NCI-H1417 treated with DMSO at 0.1 percent for 48 hours (cell line): ENCODE data around the gene PDGFRB.

Source experiments
- DNase-seq: peaks from one replicate; lab custom pipeline; 2025; lab: John Stamatoyannopoulos, UW

PDGFRB gene

GRCh38 chr5:150130493-150130922, 25.1 kb downstream of the PDGFRB start:
- DNase-seq, result no peak

DNA sequence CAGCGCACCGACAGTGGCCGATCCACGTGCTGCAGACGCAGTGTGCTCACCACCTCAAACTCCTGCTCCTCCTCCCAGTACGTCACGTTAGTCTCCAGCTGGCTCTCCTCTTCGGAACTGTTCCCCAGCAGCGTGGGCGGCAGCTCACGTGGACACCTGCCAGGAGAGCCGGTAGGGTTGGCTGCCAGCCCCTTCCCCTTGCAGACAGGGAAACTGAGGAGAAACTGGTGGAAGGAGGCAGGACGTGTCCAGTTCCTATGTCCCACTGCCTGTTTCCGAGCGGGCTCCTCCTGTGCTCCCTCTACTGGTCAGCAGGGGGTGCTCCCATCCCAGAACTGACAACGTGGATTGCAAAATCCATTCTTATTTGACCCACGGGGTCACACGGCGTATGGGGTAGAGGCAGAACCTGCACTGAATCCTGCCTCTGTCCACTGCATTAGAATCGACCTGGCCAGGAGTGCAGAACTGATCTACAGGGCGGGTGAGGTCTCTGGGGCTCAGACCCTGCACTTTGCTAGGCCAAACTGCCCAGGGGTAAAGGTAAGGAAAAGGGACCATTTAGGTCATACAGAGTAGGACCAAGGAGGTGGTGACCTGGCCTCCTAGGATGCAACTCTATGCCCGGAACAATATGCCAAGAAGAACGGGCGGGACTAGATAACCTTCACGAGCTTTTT, 25.7 kb downstream of the PDGFRB start:
- no peak for DNase-seq

DNA sequence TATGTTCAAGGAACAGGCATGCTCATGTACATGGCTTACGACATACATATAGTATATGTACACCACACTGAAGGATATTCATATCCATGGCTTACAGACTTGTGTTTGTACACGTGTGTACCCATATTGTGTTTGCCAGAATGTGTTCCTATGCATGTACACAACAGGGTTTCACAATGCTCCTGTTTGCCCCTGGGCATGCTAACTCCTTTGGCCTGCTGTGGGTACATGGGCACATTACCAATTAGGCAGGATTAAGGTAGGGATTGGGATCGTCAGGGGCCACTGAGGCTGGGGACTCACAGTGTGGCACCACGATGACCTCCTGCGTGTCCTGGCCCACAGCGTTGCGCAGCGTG, 26.2 kb downstream of the PDGFRB start:
- DNase-seq, result no peak

DNA sequence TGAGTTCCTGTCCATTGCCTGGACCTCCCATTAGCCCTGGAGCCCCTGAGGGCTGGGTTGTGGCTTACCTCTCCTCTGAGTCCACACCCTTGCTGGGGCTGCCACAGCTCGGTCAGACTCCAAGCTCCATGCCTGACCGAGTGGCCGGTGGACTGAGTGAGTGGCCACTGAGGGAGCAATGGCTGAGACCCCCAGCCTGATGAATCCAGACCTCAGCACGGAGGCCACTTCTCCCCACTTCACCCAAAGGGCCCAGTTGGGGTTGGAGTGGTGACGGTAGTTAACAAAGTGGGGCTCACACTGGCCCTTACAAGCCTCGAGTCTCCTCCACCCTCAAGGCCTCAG, 28.8 kb downstream of the PDGFRB start:
- no peak for DNase-seq

GRCh38 chr5:150126199-150126920, 29.3 kb downstream of the PDGFRB start:
- DNase-seq, result no peak

DNA sequence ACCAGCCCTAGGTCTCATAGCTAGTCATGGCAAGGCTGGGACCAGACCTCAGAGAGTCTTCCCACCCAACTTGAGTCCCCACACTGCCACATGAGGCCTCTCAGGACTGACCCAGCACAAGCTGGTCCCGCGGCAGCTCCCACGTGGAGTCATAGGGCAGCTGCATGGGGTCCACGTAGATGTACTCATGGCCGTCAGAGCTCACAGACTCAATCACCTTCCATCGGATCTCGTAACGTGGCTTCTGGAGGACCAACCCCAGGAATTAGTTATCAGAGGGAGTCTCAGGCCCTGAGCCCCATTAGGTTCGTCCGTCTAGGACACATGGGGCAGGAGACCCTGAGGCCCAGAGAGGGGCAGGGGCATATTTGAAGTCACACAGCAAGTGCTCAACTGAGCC, 30.3 kb downstream of the PDGFRB start:
- no peak for DNase-seq

- no peak for DNase-seq
These were observed 31.0 kb downstream of the PDGFRB start for GRCh38 chr5:150124596-150124995.

GRCh38 chr5:150124111-150124557, 31.5 kb downstream of the PDGFRB start:
- no peak for DNase-seq

- DNase-seq, result no peak
These were observed 32.1 kb downstream of the PDGFRB start for GRCh38 chr5:150123542-150123941.

GRCh38 chr5:150122536-150123481, 32.8 kb downstream of the PDGFRB start:
- DNase-seq, result no peak

GRCh38 chr5:150122158-150122510, 33.5 kb downstream of the PDGFRB start:
- DNase-seq, result no peak

DNA sequence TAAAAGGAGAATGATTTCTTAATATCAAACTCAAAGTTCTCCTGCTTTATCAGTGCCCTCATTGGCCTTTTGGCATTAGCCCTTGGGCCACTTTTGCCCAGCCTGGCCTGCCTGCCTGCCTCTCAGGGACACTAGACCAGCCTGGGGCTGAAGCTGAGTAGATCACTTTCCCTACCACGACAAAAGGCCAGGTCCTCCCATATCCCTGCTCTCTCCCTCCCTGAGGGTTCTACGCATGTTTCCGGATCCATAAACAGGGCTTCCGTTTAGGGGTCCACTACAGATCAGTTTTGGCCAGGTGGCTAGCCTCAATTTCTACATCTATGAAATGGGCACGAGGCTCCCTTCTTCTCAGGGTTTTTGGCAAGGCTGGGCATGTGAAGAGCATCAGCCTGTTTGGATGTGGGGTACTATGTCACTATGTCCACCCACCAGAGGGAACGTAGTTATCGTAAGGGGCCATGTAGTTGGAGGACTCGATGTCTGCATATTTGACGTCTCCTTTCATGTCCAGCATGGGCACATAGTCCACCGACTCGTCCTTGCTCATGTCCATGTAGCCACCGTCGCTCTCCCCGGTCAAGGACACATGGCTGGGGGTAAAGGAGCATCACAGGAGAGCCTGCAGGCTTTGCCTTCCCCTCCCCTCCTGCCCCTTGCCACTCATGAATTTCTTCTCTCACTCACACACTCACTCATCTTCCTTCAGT, 34.0 kb downstream of the PDGFRB start:
- DNase-seq, result no peak

GRCh38 chr5:150120617-150121447, 34.8 kb downstream of the PDGFRB start:
- DNase-seq, result no peak

DNA sequence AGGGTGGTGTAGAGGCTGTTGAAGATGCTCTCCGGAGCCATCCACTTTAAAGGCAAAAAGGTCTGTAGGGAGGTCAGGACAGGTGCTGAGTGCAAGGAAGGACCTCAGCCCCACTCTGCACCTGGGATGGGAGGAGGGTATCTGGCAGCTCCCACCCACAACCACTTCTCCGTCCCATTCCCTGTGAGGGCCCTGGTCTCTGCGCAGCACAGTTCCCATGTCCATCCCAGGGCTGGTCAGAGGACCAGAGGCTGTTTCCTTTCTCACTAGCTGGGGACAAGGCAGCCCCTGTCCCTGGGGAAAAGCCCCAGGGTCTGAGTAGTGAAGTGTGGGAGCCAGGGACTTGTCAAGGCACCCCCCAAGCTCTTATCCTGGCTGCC, 35.6 kb downstream of the PDGFRB start:
- no peak for DNase-seq

- no peak for DNase-seq
These were observed 36.1 kb downstream of the PDGFRB start for GRCh38 chr5:150119421-150120061.

GRCh38 chr5:150118561-150119229, 37.0 kb downstream of the PDGFRB start:
- no peak for DNase-seq

DNA sequence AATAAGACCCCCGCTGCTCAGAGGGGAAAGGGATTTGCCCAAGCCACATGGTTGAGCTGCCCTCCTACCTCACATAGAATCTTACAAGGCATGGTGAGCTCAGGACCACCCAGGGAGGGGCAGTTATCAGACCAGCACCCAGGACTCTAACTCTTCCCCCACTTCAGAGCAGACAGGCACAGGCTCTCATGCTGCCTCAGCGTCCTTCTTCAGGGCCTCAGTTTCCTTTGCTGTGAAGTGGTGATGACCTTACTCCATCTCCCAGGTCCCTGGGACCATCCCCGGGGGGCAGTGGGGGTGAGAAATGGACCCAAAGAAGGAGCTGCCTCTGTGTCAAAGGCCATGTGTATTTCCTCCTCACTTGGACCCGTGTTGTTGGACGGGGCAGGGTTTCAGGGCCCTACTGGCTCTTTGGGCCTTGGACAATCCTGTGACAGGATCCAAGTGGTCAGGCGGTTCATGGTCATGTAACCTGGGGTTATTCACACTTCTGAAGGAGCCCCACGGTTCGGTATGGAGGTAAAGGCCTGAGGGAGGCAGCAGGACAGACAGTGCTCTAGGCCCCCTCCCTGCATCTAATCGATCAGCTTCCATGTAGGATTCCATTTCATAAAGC, 37.6 kb downstream of the PDGFRB start:
- no peak for DNase-seq

- DNase-seq, result no peak
These were observed 38.8 kb downstream of the PDGFRB start for GRCh38 chr5:150116667-150117400.

DNA sequence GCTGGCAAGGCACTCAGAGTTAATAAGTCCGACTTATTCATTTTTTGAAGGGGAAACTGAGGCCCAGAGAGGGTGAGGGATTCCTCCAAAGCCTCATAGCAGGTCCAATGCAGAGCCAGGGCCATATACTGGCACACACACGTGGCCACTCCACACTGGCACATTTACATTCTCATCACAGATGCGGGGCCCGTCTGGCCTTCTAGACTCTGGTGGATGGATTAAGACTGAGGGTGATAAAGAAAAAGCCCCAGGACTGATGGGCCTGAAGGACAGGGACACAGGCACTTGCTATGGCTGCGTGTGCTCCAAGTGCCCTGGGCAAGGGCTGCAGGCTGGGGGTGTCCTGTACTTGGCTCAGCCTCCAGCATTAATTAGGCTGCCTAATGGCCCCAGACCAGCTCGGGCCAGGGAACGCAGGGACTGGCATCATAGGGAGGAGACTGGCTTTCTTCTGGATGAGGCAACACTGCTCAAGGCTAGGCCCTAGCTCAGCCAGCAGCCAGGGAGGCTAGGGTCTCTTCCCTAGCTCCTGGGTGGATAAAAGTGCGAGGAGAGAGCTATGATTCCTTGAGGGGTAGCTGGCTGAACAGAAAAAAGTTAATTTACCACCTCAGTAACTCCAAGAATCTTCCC, 40.8 kb downstream of the PDGFRB start:
- no peak for DNase-seq
